GM19324 (cell line): ENCODE data around the gene TNK2.

Experiments used
- ATAC-seq: cut with Tn5 transposase; IDR thresholded peaks from one replicate; pipeline ENCODE4 v1.9.1; 2021; ENCODE audit warnings: mild to moderate bottlenecking, moderate library complexity; ENCODE audit not compliant: unreplicated experiment, low FRiP score

The TNK2 gene

GRCh38 chr3:195854628-195855294, 53.6 kb downstream of the TNK2 start:
- ATAC-seq: no peak

- ATAC-seq: no peak
Observed at GRCh38 chr3:195853996-195854395, 54.4 kb downstream of the TNK2 start.

GRCh38 chr3:195853036-195853435, 55.3 kb downstream of the TNK2 start:
- ATAC-seq: no peak

GRCh38 chr3:195850857-195851543, 57.4 kb downstream of the TNK2 start:
- ATAC-seq: peak; percentile 57

GRCh38 chr3:195849322-195850074, 58.9 kb downstream of the TNK2 start:
- ATAC-seq: no peak

GRCh38 chr3:195847055-195847950, 61.0 kb downstream of the TNK2 start:
- no peak for ATAC-seq

GRCh38 chr3:195845483-195845882, 62.9 kb downstream of the TNK2 start:
- no peak for ATAC-seq

GRCh38 chr3:195844671-195845218, 63.6 kb downstream of the TNK2 start:
- ATAC-seq: no peak

- no peak for ATAC-seq
Observed at GRCh38 chr3:195839260-195840010, 68.9 kb downstream of the TNK2 start.

GRCh38 chr3:195838714-195839113, 69.6 kb downstream of the TNK2 start:
- no peak for ATAC-seq

- ATAC-seq: no peak
Observed at GRCh38 chr3:195836476-195837135, 71.7 kb downstream of the TNK2 start.

GRCh38 chr3:195835791-195836190, 72.6 kb downstream of the TNK2 start:
- no peak for ATAC-seq

GRCh38 chr3:195834675-195835583, 73.4 kb downstream of the TNK2 start:
- no peak for ATAC-seq

- no peak for ATAC-seq
Observed at GRCh38 chr3:195829897-195830254, 78.5 kb downstream of the TNK2 start.

- no peak for ATAC-seq
Observed at GRCh38 chr3:195828762-195829161, 79.6 kb downstream of the TNK2 start.

GRCh38 chr3:195825857-195826804, 82.2 kb downstream of the TNK2 start:
- no peak for ATAC-seq

GRCh38 chr3:195825191-195825588, 83.2 kb downstream of the TNK2 start:
- ATAC-seq: no peak
